ENCODE measurements around the gene EAF2. TPM values are rescaled to one million over a fixed set of nuclear protein-coding genes. Genes with fewer than 3 reads are reported as not detected.

EAF2 gene
- total RNA-seq = 1 to 10 TPM; 1.4 to 3.0 (median 2.0) TPM
- long read RNA-seq, partial matches to known transcripts = 0 of 1 reads
- long read RNA-seq, other reads (novel, unspliced or antisense) = 0 of 1 reads

DNA sequence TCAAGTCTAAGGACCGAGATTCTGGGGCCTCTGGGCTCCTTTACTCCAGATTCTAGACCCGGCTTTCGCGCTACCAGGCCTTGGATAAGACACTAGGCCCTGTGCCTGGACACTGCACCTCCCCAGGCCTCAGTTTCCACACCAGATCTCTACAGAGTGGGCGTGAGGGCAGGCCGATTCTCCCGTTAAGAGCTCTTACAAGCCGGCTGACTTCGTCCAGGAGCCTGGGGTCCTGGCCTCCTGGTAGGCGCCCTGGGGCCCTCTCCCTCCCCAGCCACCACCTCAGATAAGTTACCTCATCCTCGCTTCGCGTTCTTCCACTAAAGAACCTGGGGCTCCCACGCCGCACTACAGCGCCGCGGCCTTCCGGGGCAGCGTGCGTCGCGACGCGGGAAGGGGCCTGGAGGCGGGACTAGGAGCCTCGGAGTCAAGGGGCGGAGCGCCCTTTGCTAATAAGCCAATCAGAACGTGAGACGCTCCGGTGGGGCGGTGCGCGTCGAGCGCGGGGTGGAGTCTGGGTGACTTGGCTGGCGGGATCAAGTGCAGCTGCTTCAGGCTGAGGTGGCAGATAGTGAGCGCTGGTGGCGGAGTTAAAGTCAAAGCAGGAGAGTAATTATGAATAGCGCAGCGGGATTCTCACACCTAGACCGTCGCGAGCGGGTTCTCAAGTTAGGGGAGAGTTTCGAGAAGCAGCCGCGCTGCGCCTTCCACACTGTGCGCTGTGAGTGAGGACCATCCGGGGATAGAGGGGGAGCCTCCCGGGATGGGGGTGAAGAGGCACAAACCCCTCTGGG is at the start of gene EAF2, which contains the start of gene IQCB1:
TSS of gene EAF2 (plus strand) at position 539 of the 794 bp plus-strand sequence. CDS start at position 616, 77 bp downstream.
TSS of gene IQCB1 (minus strand) at position 390 of the 794 bp plus-strand sequence. CDS start 6,100 bp downstream, outside the sequence.
- WGBS (ENCODE audit: insufficient coverage, low coverage, low lambda C conversion rate, missing lambda C conversion rate) = under 1% methylated on average over 27 of the region's 54 CpGs

DNA sequence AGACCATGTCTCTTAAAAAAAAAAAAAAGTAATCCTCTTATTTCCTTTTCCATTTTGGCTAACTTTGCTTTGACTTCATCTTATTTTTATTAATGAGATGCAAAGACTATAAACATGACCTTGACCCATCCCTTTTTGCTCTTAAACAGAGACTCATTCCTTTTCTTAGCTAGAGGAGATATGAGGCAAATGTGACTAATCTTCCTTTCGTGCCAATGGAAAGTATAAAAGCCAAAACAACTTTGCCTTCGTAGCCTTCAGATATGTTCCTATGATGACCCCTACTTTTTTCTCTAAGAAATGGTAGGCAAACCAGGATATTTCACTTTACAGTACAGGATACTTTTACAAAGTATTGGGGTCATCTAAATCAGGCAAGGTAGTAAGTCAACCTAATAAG is 48.5 kb upstream of the EAF2 start:
- Histone ChIP-seq H3K4me1 (no peaks in the 10 kb centered on the region), H3K9me3 (no peaks in the 10 kb centered on the region), H3K4me3 (no peak overlapping the region), H3K36me3 (peaks cover 0 to 26% (median 0%) of the 10 kb centered on the region in 4 donors), H3K27me3 (no peaks in the 10 kb centered on the region), H3K27ac (no peak overlapping the region)
- ATAC-seq (no peak), DNase-seq (no peak)
- intact Hi-C loops (cut with DNase I) = no loop called here
- WGBS (ENCODE audit: insufficient coverage, low coverage, low lambda C conversion rate, missing lambda C conversion rate) = 82% methylated on average over 2 of the region's 2 CpGs
- TF ChIP-seq POLR2A (IDR thresholded peaks at IDR 0.05) = no peak
- TF ChIP-seq, protein P1, sequence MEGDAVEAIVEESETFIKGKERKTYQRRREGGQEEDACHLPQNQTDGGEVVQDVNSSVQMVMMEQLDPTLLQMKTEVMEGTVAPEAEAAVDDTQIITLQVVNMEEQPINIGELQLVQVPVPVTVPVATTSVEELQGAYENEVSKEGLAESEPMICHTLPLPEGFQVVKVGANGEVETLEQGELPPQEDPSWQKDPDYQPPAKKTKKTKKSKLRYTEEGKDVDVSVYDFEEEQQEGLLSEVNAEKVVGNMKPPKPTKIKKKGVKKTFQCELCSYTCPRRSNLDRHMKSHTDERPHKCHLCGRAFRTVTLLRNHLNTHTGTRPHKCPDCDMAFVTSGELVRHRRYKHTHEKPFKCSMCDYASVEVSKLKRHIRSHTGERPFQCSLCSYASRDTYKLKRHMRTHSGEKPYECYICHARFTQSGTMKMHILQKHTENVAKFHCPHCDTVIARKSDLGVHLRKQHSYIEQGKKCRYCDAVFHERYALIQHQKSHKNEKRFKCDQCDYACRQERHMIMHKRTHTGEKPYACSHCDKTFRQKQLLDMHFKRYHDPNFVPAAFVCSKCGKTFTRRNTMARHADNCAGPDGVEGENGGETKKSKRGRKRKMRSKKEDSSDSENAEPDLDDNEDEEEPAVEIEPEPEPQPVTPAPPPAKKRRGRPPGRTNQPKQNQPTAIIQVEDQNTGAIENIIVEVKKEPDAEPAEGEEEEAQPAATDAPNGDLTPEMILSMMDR (IDR thresholded peaks at IDR 0.05) = no peak

More for the DNA sequence above, at the start of gene EAF2, which contains the start of gene IQCB1:
- Histone ChIP-seq H3K36me3 (no peaks in the 10 kb centered on the region), H3K4me1 (peaks cover 0 to 12% (median 0%) of the 10 kb centered on the region in 4 donors), H3K9me3 (no peaks in the 10 kb centered on the region), H3K4me3 (peak within 1 kb of the TSS; percentile 71 to 91 (median 87)), H3K27ac (peak within 1 kb of the TSS; percentile 33 to 78 (median 56)), H3K27me3 (no peaks in the 10 kb centered on the region)
- TF ChIP-seq, protein P1 (IDR thresholded peaks at IDR 0.05) = peak in 1 of 4 donors; percentile 18
- peak; percentile 95 for TF ChIP-seq POLR2A (IDR thresholded peaks at IDR 0.05)
- peak; percentile 98 for DNase-seq
- ATAC-seq = peak; percentile 100
- intact Hi-C loops (cut with DNase I) = no loop called here

DNA sequence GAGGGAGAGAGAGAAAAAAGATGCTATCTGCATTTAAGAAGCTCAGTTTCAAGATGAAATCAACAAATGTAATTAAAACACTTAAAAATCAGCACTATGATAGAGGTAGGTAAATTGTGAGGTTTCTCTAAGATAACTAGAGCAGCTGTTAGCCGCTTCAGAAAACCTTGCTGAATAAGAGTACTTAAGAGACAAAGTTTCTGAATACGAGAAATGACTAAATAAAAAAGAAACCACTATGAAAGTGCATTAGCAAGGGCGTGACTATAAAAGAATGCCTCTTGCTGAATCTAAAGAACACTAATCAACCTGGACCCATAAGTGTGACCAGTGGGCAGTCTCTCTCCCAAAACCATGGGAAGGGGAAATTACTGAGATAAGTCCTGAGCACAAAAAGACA is 41.9 kb upstream of the EAF2 start:
- intact Hi-C loops (cut with DNase I) = no loop called here
- ATAC-seq = no peak
- H3K9me3 ChIP-seq = no peaks in the 10 kb centered on the region
- H3K4me1 ChIP-seq = no peaks in the 10 kb centered on the region
- no peak for DNase-seq
- H3K36me3 ChIP-seq = peaks cover 0 to 16% (median 0%) of the 10 kb centered on the region in 4 donors
- 93% methylated on average over 3 of the region's 3 CpGs for whole genome bisulfite sequencing (ENCODE audit: insufficient coverage, low coverage, low lambda C conversion rate, missing lambda C conversion rate)
- TF ChIP-seq POLR2A (IDR thresholded peaks at IDR 0.05) = no peak
- TF ChIP-seq, protein P1 (IDR thresholded peaks at IDR 0.05) = no peak
- H3K4me3 ChIP-seq = no peak overlapping the region
- no peaks in the 10 kb centered on the region for H3K27me3 ChIP-seq
- H3K27ac ChIP-seq = no peak overlapping the region

DNA sequence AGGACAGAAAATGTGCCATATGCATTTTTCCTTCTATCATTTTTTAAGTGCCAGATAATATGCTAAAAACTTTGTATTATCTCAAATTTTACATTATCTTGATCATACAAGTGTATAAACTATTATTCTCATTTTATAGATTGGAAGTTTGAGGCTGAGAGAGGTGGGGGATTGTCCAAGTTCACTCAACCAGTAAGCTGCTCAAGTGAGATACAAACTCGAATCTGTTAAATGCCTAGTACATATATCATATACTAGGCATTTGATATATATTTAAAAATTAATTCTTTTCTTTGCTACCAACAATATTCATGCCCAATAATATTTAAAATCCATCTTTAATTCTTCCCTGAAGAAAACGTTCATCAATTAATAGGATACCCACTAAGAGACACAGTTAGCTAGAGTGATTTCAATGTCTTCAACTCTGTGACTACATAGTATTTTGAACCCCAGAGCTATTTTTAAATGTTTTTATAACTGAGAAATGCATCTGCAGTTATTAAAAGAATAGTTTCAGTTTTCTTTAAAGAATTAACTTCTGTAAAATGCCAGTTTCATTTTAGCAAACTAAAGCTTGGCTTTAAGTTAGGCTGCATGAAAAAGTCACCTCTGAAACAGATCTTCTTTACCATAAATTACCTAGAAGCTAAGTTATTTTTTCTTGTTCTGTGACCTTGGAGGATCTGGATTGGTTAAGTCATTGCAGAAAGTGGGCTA is 40.6 kb upstream of the EAF2 start:
- 100% methylated on average over 2 of the region's 2 CpGs for WGBS (ENCODE audit: insufficient coverage, low coverage, low lambda C conversion rate, missing lambda C conversion rate)
- DNase-seq = no peak
- Histone ChIP-seq H3K4me3 (no peak overlapping the region), H3K4me1 (no peaks in the 10 kb centered on the region), H3K9me3 (no peaks in the 10 kb centered on the region), H3K27me3 (no peaks in the 10 kb centered on the region), H3K27ac (no peak overlapping the region), H3K36me3 (peaks cover 0 to 7% (median 0%) of the 10 kb centered on the region in 4 donors)
- no peak for TF ChIP-seq POLR2A (IDR thresholded peaks at IDR 0.05)
- TF ChIP-seq, protein P1 (IDR thresholded peaks at IDR 0.05) = no peak
- no peak for ATAC-seq
- intact Hi-C loops (cut with DNase I) = no loop called here
